ENCODE measurements around the gene ADGRB3.
"Not testable (repeated sequence)": the region's sequence is repeated elsewhere in the genome, so short reads cannot be mapped to it uniquely, and the experiment has no call there.

The ADGRB3 gene

GRCh38 chr6:69288198-69288597 lies 653.1 kb downstream of the ADGRB3 start:
- H3K23ac ChIP-seq (ENCODE audit: low read length); H3K4me1 ChIP-seq (ENCODE audit: control insufficient read depth, low read depth, low read length); H2BK120ac ChIP-seq (ENCODE audit: low read depth, low read length); H3K27me3 ChIP-seq (ENCODE audit: insufficient read depth, low read length, poor library complexity); H3K9ac ChIP-seq (ENCODE audit: low read length); H2BK15ac ChIP-seq (replicated peaks; ENCODE audit: low read depth); H3K56ac ChIP-seq (ENCODE audit: low read length); H2AK5ac ChIP-seq (ENCODE audit: low read length); H3K79me2 ChIP-seq (ENCODE audit: control insufficient read depth, insufficient read depth, low read length); H2BK5ac ChIP-seq (ENCODE audit: low read length); H3K79me1 ChIP-seq (ENCODE audit: low read length); H3K4me3 ChIP-seq (ENCODE audit: low read length); H3K4ac ChIP-seq (ENCODE audit: low read depth, low read length); DNase-seq; H4K5ac ChIP-seq (ENCODE audit: low read length); H3K27ac ChIP-seq (ENCODE audit: low read depth, low read length); H4K8ac ChIP-seq (ENCODE audit: low read depth, low read length); H3K18ac ChIP-seq (ENCODE audit: low read length); H3K36me3 ChIP-seq (ENCODE audit: control insufficient read depth, insufficient read depth, low read length); H3K4me2 ChIP-seq (ENCODE audit: low read length): not testable (repeated sequence)
- no CpG with 5 or more reads among the region's 5 CpGs for WGBS (ENCODE audit: extremely low coverage, insufficient coverage, low lambda C conversion rate)

GRCh38 chr6:69289689-69290495 lies 654.8 kb downstream of the ADGRB3 start:
- Histone ChIP-seq H4K5ac (ENCODE audit: low read length) (no peak overlapping the region), H3K4me2 (ENCODE audit: low read length) (no peak overlapping the region), H3K9ac (ENCODE audit: low read length) (no peak overlapping the region), H4K8ac (ENCODE audit: low read depth, low read length) (no peak overlapping the region), H3K23ac (ENCODE audit: low read length) (no peak overlapping the region), H2BK5ac (ENCODE audit: low read length) (no peak overlapping the region), H3K36me3 (ENCODE audit: control insufficient read depth, insufficient read depth, low read length) (no peaks in the 10 kb centered on the region), H3K18ac (ENCODE audit: low read length) (no peak overlapping the region), H3K4me3 (ENCODE audit: low read length) (no peak overlapping the region), H2AK5ac (ENCODE audit: low read length) (no peak overlapping the region), H3K27me3 (ENCODE audit: insufficient read depth, low read length, poor library complexity) (no peaks in the 10 kb centered on the region), H3K79me2 (ENCODE audit: control insufficient read depth, insufficient read depth, low read length) (no peaks in the 10 kb centered on the region), H3K4me1 (ENCODE audit: control insufficient read depth, low read depth, low read length) (no peaks in the 10 kb centered on the region), H3K4ac (ENCODE audit: low read depth, low read length) (no peak overlapping the region), H3K79me1 (ENCODE audit: low read length) (no peaks in the 10 kb centered on the region), H2BK15ac (replicated peaks; ENCODE audit: low read depth) (no peak overlapping the region), H3K56ac (ENCODE audit: low read length) (no peak overlapping the region), H2BK120ac (ENCODE audit: low read depth, low read length) (no peak overlapping the region), H3K27ac (ENCODE audit: low read depth, low read length) (no peak overlapping the region)
- no CpG with 5 or more reads among the region's 8 CpGs for WGBS (ENCODE audit: extremely low coverage, insufficient coverage, low lambda C conversion rate)
- DNase-seq = no peak

GRCh38 chr6:69293471-69293870 lies 658.4 kb downstream of the ADGRB3 start:
- Histone ChIP-seq H3K18ac (ENCODE audit: low read length) (no peak overlapping the region), H3K4me3 (ENCODE audit: low read length) (no peak overlapping the region), H2AK5ac (ENCODE audit: low read length) (no peak overlapping the region), H4K5ac (ENCODE audit: low read length) (no peak overlapping the region), H3K4ac (ENCODE audit: low read depth, low read length) (no peak overlapping the region), H3K4me1 (ENCODE audit: control insufficient read depth, low read depth, low read length) (no peaks in the 10 kb centered on the region), H3K9ac (ENCODE audit: low read length) (no peak overlapping the region), H3K36me3 (ENCODE audit: control insufficient read depth, insufficient read depth, low read length) (no peaks in the 10 kb centered on the region), H3K79me2 (ENCODE audit: control insufficient read depth, insufficient read depth, low read length) (no peaks in the 10 kb centered on the region), H4K8ac (ENCODE audit: low read depth, low read length) (no peak overlapping the region), H2BK15ac (replicated peaks; ENCODE audit: low read depth) (no peak overlapping the region), H2BK120ac (ENCODE audit: low read depth, low read length) (no peak overlapping the region), H3K4me2 (ENCODE audit: low read length) (no peak overlapping the region), H3K79me1 (ENCODE audit: low read length) (no peaks in the 10 kb centered on the region), H3K27ac (ENCODE audit: low read depth, low read length) (no peak overlapping the region), H3K23ac (ENCODE audit: low read length) (no peak overlapping the region), H3K56ac (ENCODE audit: low read length) (no peak overlapping the region), H3K27me3 (ENCODE audit: insufficient read depth, low read length, poor library complexity) (no peaks in the 10 kb centered on the region), H2BK5ac (ENCODE audit: low read length) (no peak overlapping the region)
- DNase-seq = no peak
- no CpG with 5 or more reads among the region's 4 CpGs for WGBS (ENCODE audit: extremely low coverage, insufficient coverage, low lambda C conversion rate)

DNA sequence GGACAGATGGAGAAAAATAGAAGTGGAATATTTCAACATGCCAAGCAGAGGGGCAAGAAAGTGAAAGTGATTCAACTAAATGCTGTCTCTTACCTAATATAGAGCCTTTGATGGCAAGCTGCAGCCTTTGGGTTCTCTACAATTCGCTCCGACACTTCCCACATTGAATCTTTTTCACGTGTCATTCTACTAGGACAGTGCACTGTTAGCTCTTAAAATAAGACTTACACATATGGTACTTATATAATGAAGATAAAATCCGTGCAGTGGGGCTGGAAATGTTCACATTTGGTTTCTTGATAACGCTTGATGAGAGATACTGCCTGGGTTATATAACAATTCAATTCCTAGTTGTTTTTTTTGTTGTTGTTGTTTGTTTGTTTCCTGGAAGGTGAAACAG lies 659.3 kb downstream of the ADGRB3 start:
- H3K4me3 ChIP-seq (ENCODE audit: low read length) = no peak overlapping the region
- H3K23ac ChIP-seq (ENCODE audit: low read length) = no peak overlapping the region
- no peak overlapping the region for H4K8ac ChIP-seq (ENCODE audit: low read depth, low read length)
- no CpG with 5 or more reads among the region's 5 CpGs for WGBS (ENCODE audit: extremely low coverage, insufficient coverage, low lambda C conversion rate)
- H2AK5ac ChIP-seq (ENCODE audit: low read length) = no peak overlapping the region
- no peaks in the 10 kb centered on the region for H3K79me1 ChIP-seq (ENCODE audit: low read length)
- no peak overlapping the region for H3K4me2 ChIP-seq (ENCODE audit: low read length)
- no peaks in the 10 kb centered on the region for H3K79me2 ChIP-seq (ENCODE audit: control insufficient read depth, insufficient read depth, low read length)
- no peaks in the 10 kb centered on the region for H3K27me3 ChIP-seq (ENCODE audit: insufficient read depth, low read length, poor library complexity)
- H2BK5ac ChIP-seq (ENCODE audit: low read length) = no peak overlapping the region
- H3K18ac ChIP-seq (ENCODE audit: low read length) = no peak overlapping the region
- no peak overlapping the region for H3K56ac ChIP-seq (ENCODE audit: low read length)
- no peak overlapping the region for H2BK120ac ChIP-seq (ENCODE audit: low read depth, low read length)
- H4K5ac ChIP-seq (ENCODE audit: low read length) = no peak overlapping the region
- no peak overlapping the region for H3K4ac ChIP-seq (ENCODE audit: low read depth, low read length)
- DNase-seq = no peak
- no peak overlapping the region for H2BK15ac ChIP-seq (replicated peaks; ENCODE audit: low read depth)
- H3K36me3 ChIP-seq (ENCODE audit: control insufficient read depth, insufficient read depth, low read length) = no peaks in the 10 kb centered on the region
- H3K9ac ChIP-seq (ENCODE audit: low read length) = no peak overlapping the region
- H3K27ac ChIP-seq (ENCODE audit: low read depth, low read length) = no peak overlapping the region
- no peaks in the 10 kb centered on the region for H3K4me1 ChIP-seq (ENCODE audit: control insufficient read depth, low read depth, low read length)

- Histone ChIP-seq H3K36me3 (ENCODE audit: control insufficient read depth, insufficient read depth, low read length) (no peaks in the 10 kb centered on the region), H3K23ac (ENCODE audit: low read length) (no peak overlapping the region), H4K5ac (ENCODE audit: low read length) (no peak overlapping the region), H2BK120ac (ENCODE audit: low read depth, low read length) (no peak overlapping the region), H2AK5ac (ENCODE audit: low read length) (no peak overlapping the region), H3K4me1 (ENCODE audit: control insufficient read depth, low read depth, low read length) (no peaks in the 10 kb centered on the region), H3K27ac (ENCODE audit: low read depth, low read length) (no peak overlapping the region), H3K79me1 (ENCODE audit: low read length) (no peaks in the 10 kb centered on the region), H3K27me3 (ENCODE audit: insufficient read depth, low read length, poor library complexity) (no peaks in the 10 kb centered on the region), H3K56ac (ENCODE audit: low read length) (no peak overlapping the region), H3K9ac (ENCODE audit: low read length) (no peak overlapping the region), H3K4ac (ENCODE audit: low read depth, low read length) (no peak overlapping the region), H4K8ac (ENCODE audit: low read depth, low read length) (no peak overlapping the region), H3K4me2 (ENCODE audit: low read length) (no peak overlapping the region), H3K4me3 (ENCODE audit: low read length) (no peak overlapping the region), H3K18ac (ENCODE audit: low read length) (no peak overlapping the region), H2BK5ac (ENCODE audit: low read length) (no peak overlapping the region), H3K79me2 (ENCODE audit: control insufficient read depth, insufficient read depth, low read length) (no peaks in the 10 kb centered on the region), H2BK15ac (replicated peaks; ENCODE audit: low read depth) (no peak overlapping the region)
- no peak for DNase-seq
- WGBS (ENCODE audit: extremely low coverage, insufficient coverage, low lambda C conversion rate) = no CpG with 5 or more reads among the region's 4 CpGs
Observed at GRCh38 chr6:69294862-69295261, 659.8 kb downstream of the ADGRB3 start.

DNA sequence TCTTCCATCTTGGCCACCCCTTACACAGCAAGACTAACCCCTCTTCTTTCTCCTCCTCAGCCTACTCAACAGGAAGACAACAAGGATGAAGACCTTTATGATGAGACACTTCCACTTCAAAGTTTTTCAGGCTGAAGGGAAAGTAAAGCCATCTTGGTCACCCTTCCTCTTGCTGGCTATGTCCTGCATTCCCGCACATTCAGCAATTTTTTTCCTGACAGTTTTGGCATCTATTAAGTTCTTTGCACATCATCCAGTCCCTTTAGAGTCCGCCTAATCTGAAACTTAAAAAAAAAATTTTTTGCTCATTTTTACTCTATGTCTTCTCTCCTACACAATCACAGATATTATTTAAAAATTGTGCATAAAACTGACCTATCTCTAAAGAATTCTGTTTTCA lies 668.3 kb downstream of the ADGRB3 start:
- Histone ChIP-seq H3K4me1 (ENCODE audit: control insufficient read depth, low read depth, low read length) (no peaks in the 10 kb centered on the region), H3K79me1 (ENCODE audit: low read length) (no peaks in the 10 kb centered on the region), H3K23ac (ENCODE audit: low read length) (no peak overlapping the region), H3K4me3 (ENCODE audit: low read length) (no peak overlapping the region), H3K27ac (ENCODE audit: low read depth, low read length) (no peak overlapping the region), H2AK5ac (ENCODE audit: low read length) (no peak overlapping the region), H3K36me3 (ENCODE audit: control insufficient read depth, insufficient read depth, low read length) (no peaks in the 10 kb centered on the region), H2BK15ac (replicated peaks; ENCODE audit: low read depth) (no peak overlapping the region), H4K8ac (ENCODE audit: low read depth, low read length) (no peak overlapping the region), H3K56ac (ENCODE audit: low read length) (no peak overlapping the region), H3K4me2 (ENCODE audit: low read length) (no peak overlapping the region), H3K18ac (ENCODE audit: low read length) (no peak overlapping the region), H4K5ac (ENCODE audit: low read length) (no peak overlapping the region), H3K79me2 (ENCODE audit: control insufficient read depth, insufficient read depth, low read length) (no peaks in the 10 kb centered on the region), H2BK5ac (ENCODE audit: low read length) (no peak overlapping the region), H2BK120ac (ENCODE audit: low read depth, low read length) (no peak overlapping the region), H3K9ac (ENCODE audit: low read length) (no peak overlapping the region), H3K4ac (ENCODE audit: low read depth, low read length) (no peak overlapping the region), H3K27me3 (ENCODE audit: insufficient read depth, low read length, poor library complexity) (no peaks in the 10 kb centered on the region)
- no CpG with 5 or more reads among the region's 2 CpGs for WGBS (ENCODE audit: extremely low coverage, insufficient coverage, low lambda C conversion rate)
- no peak for DNase-seq
